HG02970 (cell line): ENCODE results near the gene CTSD.

Experiments used
- ATAC-seq: cut with Tn5 transposase; IDR thresholded peaks from one replicate; pipeline ENCODE4 v1.9.1; 2021; ENCODE audit warnings: mild to moderate bottlenecking, moderate library complexity, moderate number of reproducible peaks; ENCODE audit not compliant: unreplicated experiment, low FRiP score

Gene CTSD

DNA sequence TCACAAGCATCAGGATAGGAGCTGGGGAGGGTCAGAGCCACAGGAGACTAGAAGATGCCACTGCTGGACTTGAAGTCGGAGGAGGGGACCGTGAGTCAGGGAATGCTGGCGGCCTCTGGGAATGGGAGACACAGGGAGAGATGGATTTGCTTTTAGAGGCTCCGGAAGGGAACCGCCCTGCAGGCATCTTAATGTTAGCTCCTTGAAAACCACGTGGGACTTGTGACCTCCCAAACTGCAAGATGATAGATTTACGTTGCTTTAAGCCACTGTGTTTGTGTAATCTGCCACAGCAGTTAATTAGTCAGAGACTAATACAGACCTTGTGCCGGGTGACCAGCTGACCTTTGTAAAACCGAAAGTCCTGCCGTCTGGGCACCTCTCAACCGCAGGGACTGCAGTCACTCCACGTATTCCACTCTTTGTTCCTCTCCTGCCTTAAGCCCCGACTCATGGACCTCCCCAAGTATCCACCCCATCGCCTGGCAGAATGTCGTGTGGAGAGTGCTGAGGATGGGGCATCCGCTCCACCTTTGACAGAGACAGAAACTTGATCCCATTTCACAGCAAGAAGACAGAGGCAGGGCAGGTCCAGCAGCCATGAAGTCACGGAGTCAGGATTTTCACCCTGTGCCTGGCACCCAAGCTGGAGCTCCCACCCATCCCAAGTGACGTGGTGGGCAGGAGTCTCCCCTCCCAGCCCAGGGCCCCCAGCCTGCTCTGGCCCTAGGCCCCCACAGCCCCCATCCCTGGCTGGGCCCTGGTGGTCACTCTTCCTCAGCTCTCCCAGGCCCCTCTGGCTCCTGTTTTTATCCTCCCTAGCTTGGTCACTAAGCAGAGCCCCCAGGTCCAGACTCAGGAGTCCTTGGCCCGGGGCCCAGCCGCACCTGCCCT is 19.4 kb upstream of the CTSD start:
- no peak for ATAC-seq

- ATAC-seq, result no peak
These were observed 18.4 kb upstream of the CTSD start for GRCh38 chr11:1782031-1782590.

GRCh38 chr11:1781593-1781975 is 17.9 kb upstream of the CTSD start:
- no peak for ATAC-seq

GRCh38 chr11:1780700-1781592 is 17.2 kb upstream of the CTSD start:
- ATAC-seq, result no peak

DNA sequence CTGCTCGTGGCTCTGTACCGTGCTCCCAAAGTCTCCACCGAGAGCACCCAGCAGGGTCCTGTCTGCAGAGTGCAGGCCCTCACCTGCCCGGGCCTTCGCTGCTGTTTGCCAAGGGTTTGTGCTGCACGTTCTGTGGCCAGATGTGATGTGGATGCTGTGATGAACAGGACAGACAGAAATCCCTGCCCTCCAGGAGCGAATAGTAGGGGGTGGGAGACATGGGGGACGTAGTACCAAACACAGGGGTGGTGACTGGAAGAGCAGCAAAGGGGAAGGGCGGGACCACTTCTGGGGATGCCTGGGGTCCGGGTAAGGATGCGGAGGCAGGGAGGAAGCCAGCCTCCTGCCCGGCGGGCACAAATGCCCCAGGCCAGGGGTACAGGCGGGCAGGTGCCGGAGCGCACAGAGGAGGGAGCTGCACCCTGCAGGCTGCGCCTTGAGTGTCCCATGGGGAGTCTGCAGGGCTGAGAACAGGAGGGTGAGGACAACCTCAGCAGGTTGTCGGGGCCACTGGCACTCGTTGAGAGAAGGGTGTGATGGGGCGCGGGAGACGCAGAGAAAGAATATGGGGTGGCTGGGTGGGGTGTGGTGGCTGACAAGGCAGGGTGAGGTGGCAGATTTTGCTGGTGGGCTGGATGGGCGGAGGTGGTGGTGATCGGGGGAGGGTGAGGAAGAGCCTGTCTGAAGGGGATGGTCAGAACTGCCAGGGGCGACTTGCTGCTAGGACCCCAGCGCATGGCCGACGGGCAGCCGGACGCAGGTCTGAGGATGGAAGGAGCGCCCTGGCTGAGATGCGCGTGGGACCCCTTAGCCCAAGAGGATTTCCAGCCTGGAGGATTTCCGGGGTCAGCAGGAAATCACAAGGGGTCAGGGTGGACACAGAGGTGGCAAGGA is 16.3 kb upstream of the CTSD start:
- ATAC-seq, result no peak

DNA sequence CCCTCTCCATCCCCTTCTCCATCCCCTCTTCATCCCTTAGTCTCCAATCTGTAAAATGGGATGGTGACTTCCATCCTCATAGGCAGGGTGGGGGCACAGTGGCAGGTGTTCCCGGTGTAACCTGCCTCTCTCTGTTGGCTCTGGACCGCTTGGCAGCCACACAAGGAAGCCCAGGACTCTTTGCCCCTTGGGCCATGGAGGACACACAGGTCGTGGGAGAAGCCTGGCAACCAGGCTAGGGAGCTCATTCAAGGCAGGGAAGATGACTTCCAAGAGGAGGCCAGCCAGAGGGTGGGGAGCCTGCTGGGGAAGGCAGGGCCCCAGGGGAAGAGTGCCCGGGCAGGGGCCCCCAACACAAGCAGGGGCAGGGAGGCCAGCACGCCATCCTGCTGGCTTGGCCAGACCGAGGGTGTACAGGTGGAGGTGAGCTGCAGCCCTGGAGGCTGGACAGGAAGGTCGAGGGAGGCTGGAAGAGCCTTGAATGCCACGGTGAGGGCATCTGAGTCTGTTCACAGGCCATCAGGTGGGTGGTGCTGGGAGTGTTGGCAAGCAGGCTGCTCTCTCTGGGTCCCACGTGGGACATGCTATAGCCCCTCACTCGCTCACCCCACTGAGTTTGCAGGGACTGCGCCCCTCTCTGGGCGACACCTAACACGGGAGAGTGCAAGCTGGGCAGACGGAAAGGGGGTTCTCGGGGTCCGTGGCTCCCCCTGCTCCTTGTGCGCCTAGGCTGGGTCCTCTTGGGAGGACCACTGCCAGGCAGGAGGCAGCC is 15.5 kb upstream of the CTSD start:
- no peak for ATAC-seq

GRCh38 chr11:1778141-1778911 is 14.6 kb upstream of the CTSD start:
- no peak for ATAC-seq

- no peak for ATAC-seq
These were observed 14.0 kb upstream of the CTSD start for GRCh38 chr11:1777737-1778136.

DNA sequence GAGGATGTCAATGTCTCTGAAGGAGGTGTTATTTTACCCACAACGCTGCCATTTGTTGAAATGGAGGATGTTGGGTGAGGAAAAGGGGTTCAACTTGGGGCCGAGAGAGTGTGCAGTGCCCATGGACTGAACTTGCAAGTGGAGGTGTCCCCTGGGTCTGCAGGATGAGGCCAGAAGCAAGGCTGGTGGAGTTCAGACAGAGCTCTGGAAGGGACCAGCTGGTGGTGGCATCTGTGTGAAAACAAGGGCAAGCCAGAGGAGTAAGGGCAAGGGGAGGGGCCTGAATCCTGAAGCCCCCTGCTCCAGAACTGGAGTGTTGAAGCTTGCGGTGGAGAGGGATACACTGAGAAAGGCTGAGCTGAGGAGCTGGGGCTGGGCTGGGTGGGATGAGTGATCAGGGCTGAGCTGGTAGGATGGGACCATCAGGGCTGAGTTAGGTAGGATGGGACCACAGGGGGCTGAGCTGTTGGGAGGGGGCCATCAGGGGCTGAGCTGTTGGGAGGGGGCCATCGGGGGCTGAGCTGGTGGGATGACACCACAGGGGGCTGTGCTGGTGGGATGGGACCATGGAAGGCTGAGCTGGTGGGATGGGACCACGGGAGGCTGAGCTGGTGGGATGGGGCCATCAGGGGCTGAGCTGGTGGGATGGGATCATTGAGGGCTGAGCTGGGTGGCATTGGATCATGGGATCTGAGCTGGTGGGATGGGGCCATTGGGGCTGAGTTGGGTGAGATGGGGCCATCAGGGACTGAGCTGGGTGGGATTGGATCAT is 13.4 kb upstream of the CTSD start:
- no peak for ATAC-seq

GRCh38 chr11:1776331-1776851 is 12.7 kb upstream of the CTSD start:
- ATAC-seq, result no peak

GRCh38 chr11:1774886-1775285 is 11.2 kb upstream of the CTSD start:
- no peak for ATAC-seq

DNA sequence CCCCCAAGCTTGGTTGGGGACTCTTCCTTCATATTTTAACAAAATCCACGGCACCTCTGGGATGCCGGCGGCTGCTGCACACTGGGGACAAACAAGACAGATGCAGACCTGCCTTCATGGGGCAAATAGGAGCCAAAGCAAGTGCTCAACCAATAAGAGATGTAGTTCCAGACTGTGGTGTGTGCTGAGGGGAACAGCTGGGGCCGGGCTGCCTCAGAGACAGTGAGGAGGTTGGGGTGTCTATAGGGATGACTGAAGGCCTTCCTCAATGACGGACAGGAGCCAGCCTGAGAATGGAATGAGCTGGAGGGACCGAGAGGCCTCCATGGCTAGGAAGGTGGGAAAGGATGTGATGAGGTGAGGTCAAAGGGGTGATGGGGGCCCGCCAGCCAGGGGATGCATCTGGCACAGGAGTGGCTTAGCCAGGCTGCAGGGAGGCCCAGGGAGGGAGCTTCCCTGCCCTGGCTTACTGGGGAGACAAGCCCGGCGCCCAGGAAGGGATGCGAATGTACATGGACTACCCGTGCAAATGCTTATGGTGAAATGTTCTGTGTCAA is 10.3 kb upstream of the CTSD start:
- no peak for ATAC-seq

GRCh38 chr11:1773131-1773993 is 9.6 kb upstream of the CTSD start:
- no peak for ATAC-seq

GRCh38 chr11:1772270-1773130 is 8.8 kb upstream of the CTSD start:
- no peak for ATAC-seq

- ATAC-seq, result no peak
These were observed 8.0 kb upstream of the CTSD start for GRCh38 chr11:1771700-1772099.

DNA sequence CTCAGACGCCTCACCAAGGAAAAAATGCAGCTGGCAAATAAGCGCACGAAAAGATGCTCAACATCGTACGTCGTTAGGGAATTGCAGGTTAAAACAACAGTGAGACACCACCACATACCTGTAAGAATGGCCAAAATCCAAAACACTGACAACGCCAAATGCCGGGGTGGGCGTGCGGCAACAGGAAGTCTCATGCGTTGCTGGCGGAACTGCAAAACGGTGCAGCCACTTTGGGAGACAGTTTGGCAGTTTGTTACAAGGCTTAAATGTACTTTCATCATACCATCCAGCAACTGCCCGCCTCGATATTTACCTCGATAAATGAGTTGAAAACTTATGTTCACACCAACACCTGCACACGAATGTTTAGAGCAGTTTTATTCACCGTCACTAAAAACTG is 7.5 kb upstream of the CTSD start:
- no peak for ATAC-seq
